ENCODE data around the gene SLC15A3.

DNA sequence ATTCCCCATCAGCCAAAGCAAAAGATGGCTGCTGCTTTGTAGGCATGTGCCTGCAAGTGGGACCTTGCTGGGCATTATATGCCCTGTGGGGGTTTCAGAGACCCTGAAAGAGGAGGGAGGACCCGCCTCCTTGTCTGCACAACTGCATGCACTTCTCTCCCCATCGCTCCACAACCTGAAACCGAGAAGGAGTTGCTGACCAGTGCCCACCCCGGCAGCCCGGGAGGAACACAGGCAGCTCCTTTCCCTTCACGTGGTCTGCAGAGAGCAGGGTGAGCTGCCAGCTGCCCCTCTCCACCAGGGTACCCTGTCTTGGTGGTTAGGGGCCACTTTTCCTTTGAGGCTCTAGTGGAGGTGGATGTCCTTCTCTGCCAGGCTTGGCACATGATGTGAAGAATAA is 29.1 kb downstream of the SLC15A3 start:
- TF ChIP-seq SOX15 (CRISPR knock-in tag; IDR thresholded peaks at IDR 0.05) (no peak), USF2 (CRISPR knock-in tag; IDR thresholded peaks at IDR 0.05) (no peak), MYBL2 (CRISPR knock-in tag; IDR thresholded peaks at IDR 0.05) (no peak), NR2C2 (CRISPR knock-in tag; IDR thresholded peaks at IDR 0.05) (no peak), FOXP1 (CRISPR knock-in tag; IDR thresholded peaks at IDR 0.05; ENCODE audit: borderline replicate concordance) (no peak), STAT6 (CRISPR knock-in tag; conservative IDR thresholded peaks at IDR 0.05; ENCODE audit: low read depth) (no peak), ESRRA (CRISPR knock-in tag; IDR thresholded peaks at IDR 0.05; ENCODE audit: borderline replicate concordance) (no peak), SP1 (CRISPR knock-in tag; conservative IDR thresholded peaks at IDR 0.05) (no peak), ZNF396 (CRISPR knock-in tag; IDR thresholded peaks at IDR 0.05; ENCODE audit: borderline replicate concordance) (no peak)
- TF ChIP-seq, protein P1, sequence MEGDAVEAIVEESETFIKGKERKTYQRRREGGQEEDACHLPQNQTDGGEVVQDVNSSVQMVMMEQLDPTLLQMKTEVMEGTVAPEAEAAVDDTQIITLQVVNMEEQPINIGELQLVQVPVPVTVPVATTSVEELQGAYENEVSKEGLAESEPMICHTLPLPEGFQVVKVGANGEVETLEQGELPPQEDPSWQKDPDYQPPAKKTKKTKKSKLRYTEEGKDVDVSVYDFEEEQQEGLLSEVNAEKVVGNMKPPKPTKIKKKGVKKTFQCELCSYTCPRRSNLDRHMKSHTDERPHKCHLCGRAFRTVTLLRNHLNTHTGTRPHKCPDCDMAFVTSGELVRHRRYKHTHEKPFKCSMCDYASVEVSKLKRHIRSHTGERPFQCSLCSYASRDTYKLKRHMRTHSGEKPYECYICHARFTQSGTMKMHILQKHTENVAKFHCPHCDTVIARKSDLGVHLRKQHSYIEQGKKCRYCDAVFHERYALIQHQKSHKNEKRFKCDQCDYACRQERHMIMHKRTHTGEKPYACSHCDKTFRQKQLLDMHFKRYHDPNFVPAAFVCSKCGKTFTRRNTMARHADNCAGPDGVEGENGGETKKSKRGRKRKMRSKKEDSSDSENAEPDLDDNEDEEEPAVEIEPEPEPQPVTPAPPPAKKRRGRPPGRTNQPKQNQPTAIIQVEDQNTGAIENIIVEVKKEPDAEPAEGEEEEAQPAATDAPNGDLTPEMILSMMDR (IDR thresholded peaks at IDR 0.05) = no peak
- TF ChIP-seq, protein P2, sequence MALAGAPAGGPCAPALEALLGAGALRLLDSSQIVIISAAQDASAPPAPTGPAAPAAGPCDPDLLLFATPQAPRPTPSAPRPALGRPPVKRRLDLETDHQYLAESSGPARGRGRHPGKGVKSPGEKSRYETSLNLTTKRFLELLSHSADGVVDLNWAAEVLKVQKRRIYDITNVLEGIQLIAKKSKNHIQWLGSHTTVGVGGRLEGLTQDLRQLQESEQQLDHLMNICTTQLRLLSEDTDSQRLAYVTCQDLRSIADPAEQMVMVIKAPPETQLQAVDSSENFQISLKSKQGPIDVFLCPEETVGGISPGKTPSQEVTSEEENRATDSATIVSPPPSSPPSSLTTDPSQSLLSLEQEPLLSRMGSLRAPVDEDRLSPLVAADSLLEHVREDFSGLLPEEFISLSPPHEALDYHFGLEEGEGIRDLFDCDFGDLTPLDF (CRISPR knock-in tag; IDR thresholded peaks at IDR 0.05) = no peak
